ENCODE measurements around the gene PIPOX. TPM values are rescaled to one million over a fixed set of nuclear protein-coding genes. Genes with fewer than 3 reads are reported as not detected.

The PIPOX gene
- total RNA-seq, 1 donor from 2014 or later = 8.8 TPM

GRCh38 chr17:29042026-29042678, 789 bp upstream of the PIPOX start:
- peaks cover 3% of the 10 kb centered on the region for H3K27me3 Mint-ChIP-seq
- POLR2A ChIA-PET = no interaction called here
- no peak for ATAC-seq (ENCODE audit: low read depth)

GRCh38 chr17:29043539-29044145, 701 bp downstream of the PIPOX start:
- intact Hi-C loops (cut with micrococcal nuclease) = no loop called here
- Mint-ChIP-seq H3K9me3 (no peaks in the 10 kb centered on the region), H3K27ac (no peak overlapping the region), H3K36me3 (ENCODE audit: low read depth) (no peaks in the 10 kb centered on the region), H3K4me1 (peaks cover 27% of the 10 kb centered on the region), H3K27me3 (peaks cover 3% of the 10 kb centered on the region), H3K4me3 (no peak overlapping the region)
- POLR2A ChIA-PET = no interaction called here
- no peak for ATAC-seq (ENCODE audit: low read depth)
- DNase-seq = no peak
- CTCF ChIA-PET = no interaction called here
- no peak for TF ChIP-seq CTCF (IDR thresholded peaks at IDR 0.05)

More at GRCh38 chr17:29042026-29042678, 789 bp upstream of the PIPOX start:
- intact Hi-C loops (cut with micrococcal nuclease) = no loop called here
- CTCF ChIA-PET = no interaction called here
- Mint-ChIP-seq H3K27ac (no peak overlapping the region), H3K4me3 (no peak overlapping the region), H3K9me3 (no peaks in the 10 kb centered on the region), H3K4me1 (peaks cover 25% of the 10 kb centered on the region), H3K36me3 (ENCODE audit: low read depth) (no peaks in the 10 kb centered on the region)
- TF ChIP-seq CTCF (IDR thresholded peaks at IDR 0.05) = no peak
- DNase-seq = no peak

GRCh38 chr17:29045026-29045425, 2.1 kb downstream of the PIPOX start:
- ChIA-PET CTCF (no interaction called here), POLR2A (no interaction called here)
- DNase-seq (no peak), ATAC-seq (ENCODE audit: low read depth) (no peak)
- H3K27me3 Mint-ChIP-seq = peaks cover 6% of the 10 kb centered on the region
- no peak for TF ChIP-seq CTCF (IDR thresholded peaks at IDR 0.05)
- H3K36me3 Mint-ChIP-seq (ENCODE audit: low read depth) = no peaks in the 10 kb centered on the region
- intact Hi-C loops (cut with micrococcal nuclease) = no loop called here
- H3K4me3 Mint-ChIP-seq = no peak overlapping the region
- H3K4me1 Mint-ChIP-seq = peaks cover 27% of the 10 kb centered on the region
- H3K27ac Mint-ChIP-seq = no peak overlapping the region
- H3K9me3 Mint-ChIP-seq = no peaks in the 10 kb centered on the region

- ATAC-seq (ENCODE audit: low read depth) (no peak), DNase-seq (no peak)
- Mint-ChIP-seq H3K36me3 (ENCODE audit: low read depth) (no peaks in the 10 kb centered on the region), H3K27me3 (peaks cover 6% of the 10 kb centered on the region), H3K4me3 (no peak overlapping the region), H3K27ac (no peak overlapping the region), H3K9me3 (no peaks in the 10 kb centered on the region), H3K4me1 (peaks cover 27% of the 10 kb centered on the region)
- intact Hi-C loops (cut with micrococcal nuclease) = no loop called here
- POLR2A ChIA-PET = no interaction called here
- TF ChIP-seq CTCF (IDR thresholded peaks at IDR 0.05) = no peak
- CTCF ChIA-PET = no interaction called here
Observed at GRCh38 chr17:29045734-29046472, 3.0 kb downstream of the PIPOX start.

DNA sequence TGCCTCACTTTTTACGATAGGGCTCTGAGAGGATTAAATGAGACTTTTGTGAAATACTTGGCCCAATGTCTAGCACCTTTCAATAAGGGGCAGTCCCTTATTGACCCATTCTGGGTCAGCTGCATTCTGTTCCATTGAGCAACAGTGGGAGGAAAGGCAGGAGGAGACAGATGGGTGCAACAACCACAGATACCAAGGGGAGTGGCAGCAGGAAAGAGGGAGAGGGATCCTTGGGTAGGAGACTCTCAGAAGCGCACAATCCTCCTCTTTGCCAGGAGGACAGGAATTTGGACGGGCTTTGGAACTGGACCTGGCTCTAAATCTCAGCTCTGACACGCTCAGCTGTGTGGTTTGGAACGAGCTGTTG, 3.5 kb downstream of the PIPOX start:
- no peaks in the 10 kb centered on the region for H3K9me3 Mint-ChIP-seq
- no peak overlapping the region for H3K27ac Mint-ChIP-seq
- DNase-seq = no peak
- TF ChIP-seq CTCF (IDR thresholded peaks at IDR 0.05) = no peak
- no peaks in the 10 kb centered on the region for H3K36me3 Mint-ChIP-seq (ENCODE audit: low read depth)
- intact Hi-C loops (cut with micrococcal nuclease) = no loop called here
- CTCF ChIA-PET = no interaction called here
- peaks cover 6% of the 10 kb centered on the region for H3K27me3 Mint-ChIP-seq
- H3K4me3 Mint-ChIP-seq = no peak overlapping the region
- H3K4me1 Mint-ChIP-seq = peaks cover 27% of the 10 kb centered on the region
- no peak for ATAC-seq (ENCODE audit: low read depth)
- POLR2A ChIA-PET = interaction anchor here (0.5 kb wide), 1 partner anchor 279 kb away, joined by 4 read pairs; no protein-coding TSS in a partner anchor

Data from activated B cell treated with CpG ODN at 0.5 μM for 24 hours (primary cell).